ENCODE data around the gene FUOM. TPM values are rescaled to one million over a fixed set of nuclear protein-coding genes. Genes with fewer than 3 reads are reported as not detected.

The FUOM gene
- total and polyA plus RNA-seq, 2 donors (not counting 3 experiments of a cell fraction or from before 2014, with no cell fraction given): 17.4 to 33.9 TPM

DNA sequence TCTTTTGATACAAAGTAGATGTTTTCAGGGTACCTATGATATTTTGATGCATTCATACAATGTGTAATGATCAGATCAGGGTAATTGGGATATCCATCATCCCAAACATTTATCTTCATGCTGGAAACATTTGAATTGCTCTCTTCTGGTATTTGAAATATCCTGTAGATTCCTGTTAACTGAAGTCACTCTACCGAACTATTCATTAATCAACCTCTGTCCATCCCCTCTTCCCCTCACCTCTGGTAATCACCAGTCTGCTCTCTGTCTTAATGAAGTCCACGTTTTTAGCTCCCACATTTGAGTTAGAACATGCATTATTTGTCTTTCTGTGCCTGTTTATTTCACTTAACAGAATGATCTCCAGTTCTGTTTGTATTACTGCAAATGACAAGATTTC lies 47.5 kb upstream of the FUOM start:
- no peak overlapping the region for H3K4me3 ChIP-seq (replicated peaks in 1 of 3; ENCODE audit: insufficient read depth in 1 of 3, low read depth in 1 of 3, low read length in 3 of 3)
- H4K20me1 ChIP-seq (replicated peaks; ENCODE audit: control insufficient read depth, extremely low read depth, insufficient read depth, low read length): no peaks in the 10 kb centered on the region
- dilution Hi-C loops (cut with MboI; ENCODE audit: extremely low pct_ligation_motif_present, low sequenced_read_pairs) (no loop called here), intact Hi-C loops (cut with micrococcal nuclease) (no loop called here)
- no peak overlapping the region for H3K4me2 ChIP-seq (ENCODE audit: insufficient read depth, low read length)
- peaks cover 54% of the 10 kb centered on the region for H3K79me2 ChIP-seq (ENCODE audit: control insufficient read depth, insufficient read depth, low read length)
- no peaks in the 10 kb centered on the region for H3K27me3 ChIP-seq (ENCODE audit: control insufficient read depth in 2 of 2, insufficient read depth in 2 of 2, low read length in 2 of 2)
- H3K27ac ChIP-seq (ENCODE audit: insufficient read depth, low read depth, low read length): no peak overlapping the region
- H2AFZ ChIP-seq (ENCODE audit: low read depth, low read length): no peak overlapping the region
- TF ChIP-seq MYC (IDR thresholded peaks at IDR 0.05; ENCODE audit: low read depth, low read length) (no peak), POLR2A (IDR thresholded peaks at IDR 0.05; ENCODE audit: low read depth, low read length) (no peak), POLR2AphosphoS5 (IDR thresholded peaks at IDR 0.05; ENCODE audit: insufficient read depth, low read depth, low read length) (no peak), FOS (IDR thresholded peaks at IDR 0.05; ENCODE audit: borderline replicate concordance, insufficient read depth, low read length) (no peak), EZH2 (IDR thresholded peaks at IDR 0.05; ENCODE audit: borderline replicate concordance, low read depth, low read length, severe bottlenecking) (no peak), GATA2 (IDR thresholded peaks at IDR 0.05; ENCODE audit: insufficient read depth, insufficient read length, low read depth, low read length) (no peak), JUN (IDR thresholded peaks at IDR 0.05; ENCODE audit: borderline replicate concordance, insufficient read depth, insufficient read length, low read depth) (no peak)
- TF ChIP-seq, protein P1, sequence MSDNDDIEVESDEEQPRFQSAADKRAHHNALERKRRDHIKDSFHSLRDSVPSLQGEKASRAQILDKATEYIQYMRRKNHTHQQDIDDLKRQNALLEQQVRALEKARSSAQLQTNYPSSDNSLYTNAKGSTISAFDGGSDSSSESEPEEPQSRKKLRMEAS (IDR thresholded peaks at IDR 0.05; ENCODE audit: insufficient read depth, insufficient read length): no peak
- TF ChIP-seq, protein P2, sequence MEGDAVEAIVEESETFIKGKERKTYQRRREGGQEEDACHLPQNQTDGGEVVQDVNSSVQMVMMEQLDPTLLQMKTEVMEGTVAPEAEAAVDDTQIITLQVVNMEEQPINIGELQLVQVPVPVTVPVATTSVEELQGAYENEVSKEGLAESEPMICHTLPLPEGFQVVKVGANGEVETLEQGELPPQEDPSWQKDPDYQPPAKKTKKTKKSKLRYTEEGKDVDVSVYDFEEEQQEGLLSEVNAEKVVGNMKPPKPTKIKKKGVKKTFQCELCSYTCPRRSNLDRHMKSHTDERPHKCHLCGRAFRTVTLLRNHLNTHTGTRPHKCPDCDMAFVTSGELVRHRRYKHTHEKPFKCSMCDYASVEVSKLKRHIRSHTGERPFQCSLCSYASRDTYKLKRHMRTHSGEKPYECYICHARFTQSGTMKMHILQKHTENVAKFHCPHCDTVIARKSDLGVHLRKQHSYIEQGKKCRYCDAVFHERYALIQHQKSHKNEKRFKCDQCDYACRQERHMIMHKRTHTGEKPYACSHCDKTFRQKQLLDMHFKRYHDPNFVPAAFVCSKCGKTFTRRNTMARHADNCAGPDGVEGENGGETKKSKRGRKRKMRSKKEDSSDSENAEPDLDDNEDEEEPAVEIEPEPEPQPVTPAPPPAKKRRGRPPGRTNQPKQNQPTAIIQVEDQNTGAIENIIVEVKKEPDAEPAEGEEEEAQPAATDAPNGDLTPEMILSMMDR (IDR thresholded peaks at IDR 0.05; ENCODE audit: extremely low read depth in 1 of 2, insufficient read depth in 1 of 2, low read depth in 1 of 2, low read length in 2 of 2): no peak
- H3K9me3 ChIP-seq (replicated peaks; ENCODE audit: control insufficient read depth, insufficient read depth, low read length): no peaks in the 10 kb centered on the region
- BruUV-seq (replicated peaks): no TSS peak
- H3K4me1 ChIP-seq (ENCODE audit: control insufficient read depth, extremely low read depth, insufficient read depth, low read length): no peaks in the 10 kb centered on the region
- peaks cover 2% of the 10 kb centered on the region for H3K9me1 ChIP-seq (replicated peaks; ENCODE audit: control insufficient read depth, extremely low read depth, insufficient read depth, low read length)
- H3K36me3 ChIP-seq (ENCODE audit: control insufficient read depth in 2 of 2, extremely low read depth in 1 of 2, insufficient read depth in 2 of 2, low read length in 2 of 2): peaks cover 8 to 22% of the 10 kb centered on the region in 2 experiments
- DNase-seq (ENCODE audit: low read depth, low spot score): no peak
- no peak for FAIRE-seq
- no peak overlapping the region for H3K9ac ChIP-seq (replicated peaks; ENCODE audit: extremely low read depth, insufficient read depth, low read length)
- ChIA-PET POLR2A (no interaction called here), CTCF (no interaction called here)

All from endothelial cell of umbilical vein (primary cell).